DMS114 treated with DMSO at 0.1 percent for 48 hours (cell line): ENCODE data around the gene TNXB.

ENCODE experiments used
- DNase-seq: peaks from one replicate; lab custom pipeline; 2025; ENCODE audit not compliant: unreplicated experiment; lab: John Stamatoyannopoulos, UW

TNXB gene

DNA sequence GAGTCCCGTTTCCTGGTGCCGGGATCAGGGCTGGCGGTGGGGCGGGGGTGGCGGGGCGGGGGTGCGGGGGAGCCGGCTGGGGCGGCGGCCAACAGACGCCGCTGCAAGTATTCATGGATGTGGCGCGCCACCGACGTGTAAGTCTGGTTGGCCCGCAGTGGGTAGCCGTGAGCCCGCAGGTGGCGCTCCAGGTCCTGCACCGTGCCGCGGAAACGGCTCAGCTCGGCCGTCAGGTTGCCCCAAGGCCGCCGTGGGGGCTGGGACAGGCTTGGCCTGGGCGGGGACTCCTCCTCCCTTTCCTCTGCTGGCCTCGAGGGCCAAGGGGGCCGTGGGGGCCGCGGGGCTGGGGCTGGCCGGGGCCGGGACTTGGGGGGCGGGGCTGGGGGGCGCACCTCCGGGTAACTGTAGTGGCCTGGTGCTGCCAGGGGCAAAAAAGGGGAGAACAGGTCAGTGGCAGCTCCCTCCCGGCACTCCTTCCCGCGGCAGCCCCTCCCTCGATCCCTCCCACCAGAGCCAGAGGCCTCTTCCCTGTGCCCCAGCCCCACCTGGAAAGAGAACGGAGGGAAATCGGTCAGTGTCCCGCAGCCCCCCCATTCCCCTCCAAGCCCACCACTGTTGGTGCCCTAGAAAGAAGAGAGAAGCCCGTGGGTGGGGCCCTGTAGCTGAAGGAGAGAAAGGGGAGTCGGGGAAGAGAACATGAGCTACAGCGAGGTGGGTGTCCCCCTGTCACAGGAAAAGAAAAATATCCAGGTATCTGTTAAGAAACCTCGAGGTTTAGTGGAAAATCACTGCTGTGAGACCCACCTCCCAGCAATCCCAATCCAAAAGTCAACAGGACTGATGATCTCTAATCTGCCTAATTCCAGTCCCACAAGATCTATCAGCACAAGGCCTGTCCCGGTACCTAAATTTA is 21.3 kb downstream of the TNXB start:
- DNase-seq: no peak

DNA sequence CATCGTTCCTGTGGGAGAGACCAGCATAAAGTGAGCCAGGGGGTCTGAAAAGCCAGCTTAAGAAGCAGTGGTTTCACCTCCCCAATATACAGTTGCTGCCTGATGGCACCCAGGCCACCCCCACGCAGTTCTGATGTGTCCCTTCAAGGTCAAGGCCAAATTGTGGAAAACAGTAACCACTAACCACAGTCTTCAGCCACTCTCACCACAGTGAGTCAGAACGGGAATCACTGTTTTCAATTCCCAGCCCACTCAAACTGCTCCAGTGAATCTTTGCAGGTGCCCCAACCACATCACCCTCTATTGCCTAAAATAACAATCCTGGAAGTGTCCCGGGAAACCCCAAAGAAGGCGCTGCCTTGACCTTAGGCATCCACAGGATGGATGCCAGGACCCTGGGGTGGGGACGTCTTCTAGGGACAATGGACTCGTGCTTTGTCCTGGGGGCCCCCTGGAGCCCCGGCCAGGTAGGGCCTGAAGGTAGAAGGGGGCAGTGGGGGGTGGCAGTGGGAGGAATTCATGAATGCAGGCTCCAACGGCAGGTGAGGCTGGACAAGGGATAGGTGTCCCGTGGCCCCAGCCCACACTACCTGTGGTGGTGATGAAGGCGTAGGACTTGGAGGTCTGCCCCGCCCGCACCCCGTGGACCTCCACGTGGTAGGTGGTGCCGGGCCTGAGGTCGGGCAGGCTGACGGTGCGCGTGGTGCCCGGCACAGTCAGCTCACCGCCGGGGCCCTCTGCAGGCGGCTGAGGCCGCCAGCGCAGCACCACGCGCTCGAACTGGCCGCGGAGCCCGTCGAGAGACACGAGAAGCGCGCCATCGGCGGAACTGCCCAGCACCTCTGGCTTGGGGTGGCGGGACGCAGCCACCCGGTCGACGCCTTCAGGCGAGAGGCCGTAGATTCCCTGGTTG is 22.2 kb downstream of the TNXB start:
- DNase-seq: no peak

DNA sequence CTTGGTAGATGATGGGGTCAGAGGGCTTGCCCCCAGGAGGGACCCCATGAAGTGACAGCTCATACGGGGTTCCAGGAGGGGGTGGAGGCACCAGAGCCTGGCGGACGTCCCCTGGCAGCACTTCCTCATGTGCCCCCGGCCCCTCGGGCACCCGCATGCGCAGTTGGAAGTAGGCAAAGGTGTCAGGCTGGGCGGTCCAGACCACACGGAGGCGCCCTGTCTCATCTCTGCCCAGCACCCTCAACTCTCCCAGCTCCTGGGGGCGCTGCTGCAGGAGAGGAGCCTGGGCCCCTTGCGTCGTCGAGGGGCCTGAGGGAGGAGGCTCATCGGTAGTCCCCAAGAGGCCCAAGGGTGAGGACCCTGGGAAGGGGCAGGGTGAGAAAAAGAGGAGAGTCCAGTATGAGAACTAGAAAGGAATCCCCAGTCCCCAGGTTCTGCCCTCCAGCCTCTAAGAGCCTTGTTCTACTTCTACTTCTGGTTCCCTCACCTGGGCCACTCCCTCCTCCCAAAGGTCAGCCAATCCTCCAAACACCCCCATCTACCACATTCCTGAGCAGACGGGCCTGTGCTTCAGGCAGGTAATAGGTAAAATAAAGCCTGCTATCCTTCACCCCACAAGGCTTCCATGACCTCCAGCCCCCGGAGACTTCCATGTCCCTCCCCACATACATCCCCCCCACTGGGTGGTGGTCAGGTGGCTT is 23.2 kb downstream of the TNXB start:
- no peak for DNase-seq

DNA sequence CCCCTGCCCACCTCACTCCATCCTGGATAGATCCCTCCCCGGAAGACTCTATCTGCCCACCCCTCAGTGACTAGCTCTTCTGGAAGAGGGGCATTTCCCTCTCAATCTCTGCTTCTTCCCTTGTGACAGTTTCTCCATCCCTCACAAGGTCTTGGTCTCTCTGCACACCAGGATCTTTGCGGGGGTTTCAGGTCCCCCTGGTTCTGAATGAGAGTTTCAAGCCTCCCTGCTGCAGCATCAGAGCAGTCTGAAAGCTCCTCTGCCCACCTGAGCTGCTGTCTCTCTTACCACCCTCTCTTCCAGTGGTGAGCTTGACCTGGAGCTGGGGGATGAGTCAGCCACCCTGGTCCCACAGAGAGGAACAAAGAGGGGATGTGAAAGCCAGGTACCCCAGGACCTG is 24.4 kb downstream of the TNXB start:
- DNase-seq: no peak

DNA sequence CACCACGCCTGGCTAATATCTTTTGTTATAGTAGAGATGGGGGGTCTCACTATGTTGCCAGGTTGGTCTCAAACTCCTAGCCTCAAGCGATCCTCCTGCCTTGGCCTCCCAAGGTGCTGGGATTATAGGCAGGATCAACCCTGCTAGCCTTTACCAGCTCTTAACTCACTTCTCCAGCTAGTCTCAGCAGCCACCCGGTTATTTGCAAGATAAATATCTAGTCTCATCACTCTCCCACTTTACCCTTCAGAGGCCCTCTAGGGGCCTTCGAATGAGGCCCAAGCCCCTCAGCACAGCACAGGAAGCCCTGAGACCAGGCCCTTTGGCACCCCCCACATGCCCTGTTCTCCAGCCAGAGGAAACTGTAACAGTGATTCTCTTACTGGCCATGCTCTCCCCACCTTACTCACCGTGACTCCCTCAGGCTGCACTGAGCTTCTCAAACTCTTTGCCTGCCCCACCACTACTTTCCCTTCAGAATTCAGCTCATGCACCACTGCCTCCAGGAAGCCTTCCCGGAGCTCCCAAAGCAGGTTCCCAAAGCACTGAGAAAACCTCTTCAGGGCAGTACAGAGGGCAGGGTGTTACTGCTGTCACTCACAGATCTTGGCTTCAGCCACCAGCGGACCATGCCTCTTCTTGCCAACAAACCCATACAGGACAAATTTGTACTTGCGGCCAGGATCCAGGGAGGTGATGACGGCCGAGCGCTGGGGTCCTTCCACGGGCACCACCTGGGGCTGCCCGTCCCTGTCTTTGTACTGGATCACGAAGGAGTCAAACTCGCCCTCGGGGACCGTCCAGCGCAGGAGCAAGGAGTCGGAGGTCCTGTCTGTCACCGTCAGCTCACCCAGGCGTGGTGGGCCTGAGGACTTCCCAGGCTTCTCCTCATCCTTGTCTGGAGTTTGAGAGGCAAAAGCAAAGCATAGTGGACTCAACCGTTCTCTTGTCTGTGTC is 25.0 kb downstream of the TNXB start:
- no peak for DNase-seq

DNA sequence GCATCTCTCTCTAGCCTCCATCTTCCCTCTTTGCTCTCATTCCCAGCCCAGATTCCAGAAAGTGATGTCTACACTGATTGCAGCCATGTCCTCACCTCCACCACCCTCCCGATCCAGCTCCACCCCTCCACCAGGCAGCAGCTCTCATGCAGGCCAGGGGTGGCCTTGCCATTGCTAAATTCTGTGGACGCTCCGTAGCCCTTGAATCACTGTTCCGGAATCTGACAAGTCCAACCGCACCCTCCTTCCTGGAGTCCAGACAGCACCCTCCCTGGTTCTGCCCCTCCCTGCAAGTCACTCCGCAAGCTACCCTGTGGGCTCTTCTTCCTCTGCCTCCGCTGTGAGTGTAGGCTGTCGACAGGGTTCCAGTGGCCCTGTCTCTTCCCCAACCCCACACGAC is 26.2 kb downstream of the TNXB start:
- no peak for DNase-seq

DNA sequence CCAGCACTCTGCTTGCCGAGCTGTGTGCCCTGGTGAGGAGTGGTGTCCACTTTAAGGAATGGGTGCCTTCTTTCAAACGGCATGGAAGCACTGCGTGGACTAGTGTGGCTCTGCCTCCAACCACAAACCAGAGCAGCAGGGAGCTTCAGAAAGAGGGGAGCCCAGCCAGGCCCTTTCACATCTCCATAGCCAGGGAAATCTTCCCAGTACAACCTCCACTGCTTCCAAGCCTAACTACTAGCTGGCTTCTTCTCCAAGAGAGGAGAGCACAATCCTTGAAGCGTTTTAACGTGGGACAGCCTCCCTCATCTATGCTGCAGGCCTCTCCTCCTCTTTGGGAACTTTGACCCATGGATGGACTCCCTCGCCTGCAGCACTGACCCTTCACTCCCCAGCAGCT is 26.7 kb downstream of the TNXB start:
- no peak for DNase-seq

DNA sequence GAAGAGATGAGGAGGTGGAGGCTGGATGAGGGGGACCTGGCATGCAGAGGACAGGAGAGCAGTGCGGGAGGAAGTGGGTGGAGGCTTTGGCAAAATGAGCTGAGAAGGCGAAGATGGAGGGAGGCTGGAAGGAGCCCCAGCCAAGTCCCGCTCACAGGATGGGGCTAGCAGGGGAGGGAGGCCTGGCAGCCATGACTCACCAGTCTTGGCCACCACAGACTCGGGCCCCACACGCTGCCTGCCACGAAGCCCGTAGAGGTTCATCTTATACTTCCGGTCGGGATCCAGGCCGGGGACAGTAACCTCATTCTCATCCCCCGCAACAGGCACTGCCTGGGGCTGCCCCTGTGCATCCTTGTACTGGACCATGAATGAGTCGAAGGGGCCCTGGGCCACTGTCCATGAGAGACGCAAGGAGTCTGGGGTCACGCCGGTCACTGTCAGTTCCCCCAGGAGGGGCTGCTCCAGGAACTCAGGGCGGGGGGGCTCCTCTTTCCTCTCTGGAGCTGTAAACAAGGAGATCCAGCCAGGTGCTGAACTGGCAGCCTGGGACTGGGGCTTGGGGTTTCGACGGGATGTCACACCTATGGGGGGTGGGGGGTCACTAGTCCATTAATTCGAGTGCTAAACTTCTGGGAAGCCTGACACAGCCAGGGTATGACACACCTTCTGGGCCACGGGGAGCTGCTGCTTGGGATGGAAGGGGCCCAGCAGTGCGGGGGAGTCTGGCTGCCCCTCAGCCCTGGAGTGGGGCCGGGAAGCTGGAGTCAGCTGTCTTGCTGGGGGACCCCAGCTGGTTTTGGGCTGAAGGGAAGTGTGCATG is 27.8 kb downstream of the TNXB start:
- no peak for DNase-seq

DNA sequence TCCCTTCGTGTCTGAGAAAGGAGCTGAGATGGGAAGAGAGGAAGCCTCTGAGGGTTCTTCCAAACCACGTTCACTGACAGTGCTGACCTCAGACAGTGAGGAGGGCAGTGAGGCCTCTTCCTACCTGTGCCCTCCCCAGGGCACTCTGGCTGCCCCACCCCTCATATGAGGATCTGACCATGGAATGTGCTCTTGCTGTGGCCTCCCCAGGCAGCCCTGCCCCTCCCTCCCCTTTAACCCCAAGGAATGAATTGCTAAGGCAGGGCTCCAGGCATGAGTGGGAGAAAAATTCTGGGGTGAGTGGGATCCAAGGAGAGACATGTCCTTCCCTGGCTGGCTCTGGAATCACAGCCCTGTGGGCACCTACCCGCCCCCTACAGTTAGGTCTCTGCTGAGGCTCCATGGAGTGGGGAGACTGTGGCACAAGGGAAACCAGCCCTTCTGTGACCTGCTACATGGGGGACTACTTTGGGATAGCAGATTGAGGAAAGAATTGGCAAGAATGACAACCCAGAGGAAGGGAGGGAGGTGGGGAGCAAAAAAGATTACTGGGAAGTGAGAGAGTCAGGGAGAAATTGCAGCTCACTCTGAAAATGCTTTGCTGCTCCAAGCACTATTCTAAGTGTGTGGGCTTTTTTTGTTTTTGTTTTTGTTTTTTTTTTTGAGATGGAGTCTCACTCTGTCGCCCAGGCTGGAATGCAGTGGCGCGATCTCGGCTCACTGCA is 29.4 kb downstream of the TNXB start:
- no peak for DNase-seq

DNA sequence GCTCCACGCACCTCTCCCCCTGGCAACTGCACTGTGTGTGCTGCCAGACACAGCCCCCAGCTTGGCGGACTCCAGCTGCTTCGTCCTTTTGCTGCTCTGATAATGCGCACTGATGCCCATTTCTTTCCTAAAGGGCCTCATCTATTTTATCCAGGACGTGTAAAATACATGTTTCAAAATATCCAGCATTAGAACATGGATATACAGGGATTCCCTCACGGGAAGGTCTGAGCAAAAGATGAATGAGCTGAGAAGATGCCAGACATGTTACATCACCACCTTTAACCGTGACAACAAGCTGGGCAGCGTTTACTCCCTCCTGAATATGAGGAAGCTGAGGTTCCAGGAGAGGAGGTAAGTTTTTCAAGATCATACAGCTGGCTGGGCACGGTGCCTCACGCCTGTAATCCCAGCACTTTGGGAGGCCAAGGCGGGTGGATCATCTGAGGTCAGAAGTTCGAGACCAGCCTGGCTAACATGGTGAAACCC is 32.8 kb downstream of the TNXB start:
- no peak for DNase-seq

DNA sequence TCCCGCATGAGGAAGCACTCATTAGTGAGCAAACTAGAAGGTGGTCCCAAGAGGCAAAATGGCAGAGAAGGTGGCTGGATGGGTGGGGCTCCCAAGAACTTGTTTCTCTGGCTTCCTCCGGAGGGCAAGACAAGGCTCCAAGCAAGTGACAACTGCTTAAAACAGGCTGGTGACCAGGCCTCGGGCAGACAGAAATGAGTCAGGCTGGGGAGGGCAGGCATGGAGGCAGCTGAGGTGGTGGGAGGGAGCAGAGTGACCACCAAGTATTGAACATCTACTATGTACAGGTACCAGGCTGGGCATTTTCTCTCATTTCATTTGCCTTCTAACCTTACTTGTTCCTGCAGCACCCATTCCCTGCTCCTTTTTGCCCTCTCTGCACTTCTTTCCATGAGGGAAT is 33.4 kb downstream of the TNXB start:
- no peak for DNase-seq

DNA sequence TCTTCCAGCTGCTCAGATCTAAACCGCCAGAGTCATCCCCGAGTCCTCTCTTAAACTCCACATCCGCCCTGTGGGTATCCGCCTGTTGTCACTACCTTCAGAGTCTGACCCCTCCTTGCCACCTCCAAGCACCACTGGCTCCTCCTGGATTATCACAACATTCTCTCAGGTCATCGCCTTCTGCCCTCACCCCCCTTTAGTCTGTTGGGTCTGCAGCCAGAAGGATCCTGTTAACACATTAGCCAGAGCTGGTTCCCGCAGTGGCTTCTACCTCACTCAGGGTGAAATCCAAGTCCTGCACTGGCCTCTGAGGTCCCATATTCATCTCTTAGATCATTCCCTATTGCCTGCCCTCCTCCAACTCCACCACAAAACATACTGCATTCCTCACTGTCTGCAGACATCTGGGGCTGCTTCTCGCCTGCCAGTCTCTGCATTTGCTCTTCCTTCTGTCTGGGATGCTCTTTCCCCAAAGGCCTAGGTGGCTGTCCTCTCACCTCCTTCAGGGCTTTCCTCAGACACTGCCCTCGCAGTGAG is 34.1 kb downstream of the TNXB start:
- DNase-seq: no peak

DNA sequence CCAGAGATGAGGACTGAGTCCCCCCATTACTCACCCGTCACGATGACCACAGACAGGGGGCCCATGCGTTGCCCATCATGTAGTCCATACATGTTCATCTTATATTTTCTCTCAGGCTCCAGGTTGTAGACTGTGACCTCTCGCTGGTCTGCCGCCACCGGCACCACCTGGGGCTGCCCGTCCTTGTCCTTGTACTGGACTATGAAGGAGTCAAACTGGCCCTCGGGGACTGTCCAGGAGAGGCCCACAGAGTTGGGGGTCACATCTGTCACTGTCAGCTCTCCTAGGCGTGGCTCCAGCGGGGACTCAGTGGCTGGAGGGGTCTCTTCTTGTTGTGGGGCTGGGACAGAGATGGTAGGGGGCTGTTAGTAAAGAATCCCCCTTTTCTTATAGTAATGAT is 35.5 kb downstream of the TNXB start:
- DNase-seq: no peak

DNA sequence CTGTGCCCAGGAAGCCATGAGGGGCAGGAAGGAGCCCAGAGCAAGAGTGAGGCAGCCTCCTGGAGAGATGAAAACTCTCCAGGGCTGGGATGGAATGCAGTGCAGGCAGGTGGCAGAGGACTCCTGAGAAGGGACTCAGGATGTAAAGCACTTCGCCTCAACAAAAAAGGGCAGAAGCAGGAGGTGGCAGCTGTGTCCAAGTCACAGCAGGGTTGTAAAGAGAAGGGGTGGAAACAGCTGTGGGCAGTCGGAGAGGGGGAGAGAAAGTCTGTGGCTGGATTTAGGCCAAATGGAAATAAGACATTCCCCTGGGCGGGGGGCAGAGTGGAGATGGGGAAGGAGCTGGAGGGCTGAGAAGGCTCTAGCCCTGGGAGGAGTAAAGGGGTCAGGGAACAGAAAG is 36.0 kb downstream of the TNXB start:
- DNase-seq: no peak

DNA sequence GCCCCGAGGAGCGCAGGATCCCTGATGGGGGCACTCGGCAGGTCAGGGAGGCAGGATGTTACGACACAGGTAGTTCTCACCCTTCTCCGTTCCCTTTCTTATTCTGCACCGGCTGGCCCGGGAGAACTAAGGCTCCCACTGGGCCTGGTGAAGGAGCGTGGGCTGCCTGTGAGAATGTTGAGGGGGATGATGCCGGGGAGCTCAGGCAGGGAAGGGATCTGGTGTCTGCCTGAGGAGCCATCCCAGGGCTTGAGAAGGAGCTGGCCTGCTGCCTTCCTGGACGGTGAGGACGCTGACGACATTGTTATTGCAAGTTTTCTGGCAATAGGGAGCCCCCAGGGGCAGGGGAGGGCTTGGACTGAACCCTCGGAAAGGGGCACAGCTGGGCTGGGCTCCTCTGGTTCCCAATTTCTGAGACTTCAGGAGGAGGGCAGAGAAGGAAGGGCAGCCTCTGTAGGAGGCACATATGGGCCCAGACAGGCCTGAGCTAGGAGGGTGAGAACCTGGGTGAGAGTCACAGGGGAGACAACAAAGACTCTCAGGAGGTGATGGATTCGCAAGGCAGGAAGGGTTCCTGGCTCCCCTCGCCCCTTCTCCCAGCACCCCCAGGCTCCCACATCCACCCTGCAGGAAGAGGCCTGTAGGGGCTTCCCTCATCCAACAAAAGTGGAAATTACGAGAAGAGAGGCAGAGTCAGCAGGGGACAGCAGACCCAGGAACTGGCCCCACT is 38.2 kb downstream of the TNXB start:
- DNase-seq: no peak

DNA sequence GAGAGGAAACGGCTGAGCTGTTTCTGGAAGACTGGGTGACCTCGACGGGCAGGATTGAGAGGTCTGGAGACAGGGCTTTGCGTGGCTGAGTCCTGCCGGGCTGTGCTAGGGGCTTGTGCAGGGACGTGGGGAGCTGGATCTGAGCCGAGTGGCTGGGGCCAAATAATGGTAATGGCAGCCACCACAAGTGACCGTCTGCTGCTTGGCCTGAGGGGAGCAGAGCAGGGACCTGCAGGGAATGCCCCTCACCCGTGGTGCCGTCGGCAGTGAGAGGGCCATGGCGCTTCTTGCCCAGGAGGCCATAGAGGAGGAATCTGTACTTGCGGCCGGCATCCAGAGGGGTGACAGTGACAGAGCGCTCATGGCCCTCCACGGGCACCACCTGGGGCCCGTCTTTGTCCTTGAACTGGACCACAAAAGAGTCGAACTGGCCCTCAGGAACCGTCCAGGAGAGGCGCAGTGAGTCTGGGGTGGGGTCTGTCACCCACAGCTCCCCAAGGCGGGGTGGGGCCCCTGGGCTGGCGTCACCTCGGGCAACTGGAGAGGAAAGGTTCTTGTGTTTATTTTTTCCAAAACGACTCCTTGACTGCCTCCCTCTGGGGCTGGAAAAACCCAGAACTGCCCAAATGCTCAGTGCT is 39.1 kb downstream of the TNXB start:
- DNase-seq: no peak

DNA sequence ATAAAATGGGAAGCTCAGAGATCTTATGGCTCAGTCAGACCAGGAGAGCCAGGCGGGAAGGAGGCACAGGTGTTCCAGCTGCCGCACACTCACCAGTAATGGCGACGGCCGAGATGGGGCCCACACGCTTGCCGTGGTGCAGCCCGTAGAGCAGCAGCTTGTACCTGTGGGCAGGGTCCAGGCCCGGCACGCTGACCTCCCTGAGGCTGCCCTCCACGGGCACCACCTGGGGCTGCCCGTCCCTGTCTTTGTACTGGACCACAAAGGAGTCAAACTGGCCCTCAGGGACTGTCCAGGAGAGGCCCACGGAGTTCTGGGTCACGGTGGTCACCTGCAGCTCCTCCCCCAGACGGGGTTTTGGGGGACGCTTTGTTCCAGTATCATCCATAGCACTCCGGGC is 39.7 kb downstream of the TNXB start:
- DNase-seq: no peak
